SK-N-MC (cell line): Measurements from ENCODE around the gene DNER.
"Not testable (repeated sequence)": the region's sequence is repeated elsewhere in the genome, so short reads cannot be mapped to it uniquely, and the experiment has no call there.

Experiments
- DNase-seq: peaks from one replicate; pipeline ENCODE4 v3.0.0-alpha.2; 2011; ENCODE audit warnings: low read depth, low spot score
- H3K27ac ChIP-seq: fragments of 200-600 bp; sonication (generic); 2 replicates; pipeline ENCODE4 v1.5.1; 2016; ENCODE audit warnings: mixed run types
- H3K36me3 ChIP-seq: fragments of 200-600 bp; sonication (generic); 2 replicates; pipeline ENCODE4 v1.6.1; 2017; ENCODE audit warnings: antibody characterized with exemption, low read length, mixed read lengths; ENCODE audit not compliant: insufficient read depth
- H3K4me3 ChIP-seq: fragments of 200-600 bp; sonication (generic); 2 replicates; pipeline ENCODE4 v1.5.1; 2016
- H3K9ac ChIP-seq: fragments of 200-600 bp; sonication (generic); 2 replicates; pipeline ENCODE4 v1.8.0; 2017; ENCODE audit warnings: mixed run types, mixed read lengths; ENCODE audit not compliant: insufficient read length
- H3K9me3 ChIP-seq: fragments of 200-600 bp; sonication (generic); 2 replicates; pipeline ENCODE4 v1.6.1; 2017; ENCODE audit warnings: low read depth, mild to moderate bottlenecking, antibody characterized with exemption, low read length, moderate library complexity, mixed read lengths
- EZH2 ChIP-seq: fragments of 200-600 bp; sonication (generic); IDR thresholded peaks from one replicate; pipeline ENCODE4 v1.6.1; 2017; ENCODE audit warnings: antibody characterized with exemption
- FOXP2 ChIP-seq: optimal IDR thresholded peaks from 2 replicates; pipeline ENCODE3; 2011; ENCODE audit warnings: mild to moderate bottlenecking, moderate library complexity; ENCODE audit not compliant: insufficient read depth; ENCODE audit errors: extremely low read length, control extremely low read depth
- POLR2AphosphoS5 ChIP-seq: IDR thresholded peaks from 2 replicates; pipeline ENCODE4 v1.6.1; 2012; ENCODE audit warnings: mild to moderate bottlenecking, low read depth, low read length, borderline replicate concordance

DNER gene

GRCh38 chr2:229528846-229529245, 185.5 kb downstream of the DNER start:
- no peaks in the 10 kb centered on the region for H3K36me3 ChIP-seq
- no peak for TF ChIP-seq EZH2
- H3K27ac ChIP-seq, result no peak overlapping the region
- H3K9ac ChIP-seq, result no peak overlapping the region
- no peaks in the 10 kb centered on the region for H3K9me3 ChIP-seq
- no peak for DNase-seq
- no peak overlapping the region for H3K4me3 ChIP-seq

- Histone ChIP-seq H3K27ac (no peak overlapping the region), H3K4me3 (no peak overlapping the region), H3K36me3 (no peaks in the 10 kb centered on the region), H3K9ac (no peak overlapping the region), H3K9me3 (no peaks in the 10 kb centered on the region)
- no peak for DNase-seq
- TF ChIP-seq FOXP2, result no peak
- TF ChIP-seq POLR2AphosphoS5, result no peak
- TF ChIP-seq EZH2, result no peak
These were observed 187.4 kb downstream of the DNER start for GRCh38 chr2:229526951-229527350.

DNA sequence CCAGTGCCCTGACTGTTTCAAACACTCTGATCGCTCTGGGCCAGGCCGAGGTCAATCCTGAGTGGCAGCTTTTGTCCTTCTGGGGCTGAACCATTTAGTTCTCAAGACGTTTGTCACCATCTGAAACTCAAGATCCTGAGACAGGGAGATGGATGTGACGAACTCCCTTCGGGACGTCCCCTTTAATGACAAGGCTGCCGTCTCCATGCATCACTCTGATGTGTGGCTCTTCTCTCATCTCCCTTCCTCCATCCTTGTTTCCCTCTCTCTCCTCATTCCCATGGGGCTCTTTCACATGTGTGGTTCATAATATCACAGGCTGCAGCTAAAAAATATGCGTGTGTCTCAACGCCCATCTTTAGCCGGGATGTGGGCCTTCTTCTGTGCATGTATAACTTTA, 189.6 kb downstream of the DNER start:
- H3K9me3 ChIP-seq, result no peaks in the 10 kb centered on the region
- no peak overlapping the region for H3K9ac ChIP-seq
- no peak overlapping the region for H3K4me3 ChIP-seq
- TF ChIP-seq FOXP2 (no peak), POLR2AphosphoS5 (no peak), EZH2 (no peak)
- no peak for DNase-seq
- no peak overlapping the region for H3K27ac ChIP-seq
- no peaks in the 10 kb centered on the region for H3K36me3 ChIP-seq

DNA sequence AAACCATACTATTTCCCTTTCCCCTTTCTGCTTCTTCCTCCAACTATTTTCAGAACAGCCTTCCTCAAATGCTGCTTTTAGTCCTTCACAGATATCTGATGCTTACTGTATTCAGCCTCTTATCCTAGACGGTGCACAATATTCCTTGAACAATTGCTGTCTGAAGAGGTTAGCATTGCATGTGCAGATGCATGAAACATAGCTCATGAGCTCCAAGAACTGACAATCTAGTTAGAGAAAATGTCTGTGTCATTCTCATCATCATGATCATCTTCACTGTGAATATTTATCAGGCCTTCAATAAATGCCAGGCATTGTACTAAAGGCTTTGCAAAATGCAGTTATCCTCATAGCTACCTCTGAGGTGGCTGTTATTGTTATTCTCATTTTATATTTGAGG, 190.7 kb downstream of the DNER start:
- H3K9me3 ChIP-seq, result no peaks in the 10 kb centered on the region

DNA sequence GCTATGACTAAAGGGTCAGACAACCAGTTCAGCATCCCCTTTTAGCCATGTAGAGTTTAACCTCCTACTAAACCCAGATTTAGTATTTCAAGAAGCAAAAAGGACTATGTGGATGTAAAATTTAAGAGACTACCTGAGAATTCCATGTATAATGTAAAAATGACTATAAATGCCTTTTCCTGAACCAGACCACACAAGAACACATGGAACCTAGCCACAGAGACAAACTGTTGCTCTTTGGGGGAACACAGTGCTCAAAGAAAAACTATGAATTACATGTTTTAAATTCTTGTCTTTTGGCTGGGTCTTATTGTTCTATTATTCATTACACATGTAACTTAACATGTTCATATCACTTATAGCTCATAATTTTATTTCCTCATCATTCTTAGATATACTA, 192.8 kb downstream of the DNER start:
- Histone ChIP-seq H3K9ac (no peak overlapping the region), H3K36me3 (no peaks in the 10 kb centered on the region), H3K9me3 (no peaks in the 10 kb centered on the region), H3K27ac (no peak overlapping the region), H3K4me3 (no peak overlapping the region)
- no peak for DNase-seq
- TF ChIP-seq FOXP2 (no peak), EZH2 (no peak), POLR2AphosphoS5 (no peak)

More for the DNA sequence above, 190.7 kb downstream of the DNER start:
- Histone ChIP-seq H3K36me3 (no peaks in the 10 kb centered on the region), H3K4me3 (no peak overlapping the region), H3K9ac (no peak overlapping the region), H3K27ac (no peak overlapping the region)
- TF ChIP-seq EZH2 (no peak), FOXP2 (no peak), POLR2AphosphoS5 (no peak)
- DNase-seq, result no peak

DNA sequence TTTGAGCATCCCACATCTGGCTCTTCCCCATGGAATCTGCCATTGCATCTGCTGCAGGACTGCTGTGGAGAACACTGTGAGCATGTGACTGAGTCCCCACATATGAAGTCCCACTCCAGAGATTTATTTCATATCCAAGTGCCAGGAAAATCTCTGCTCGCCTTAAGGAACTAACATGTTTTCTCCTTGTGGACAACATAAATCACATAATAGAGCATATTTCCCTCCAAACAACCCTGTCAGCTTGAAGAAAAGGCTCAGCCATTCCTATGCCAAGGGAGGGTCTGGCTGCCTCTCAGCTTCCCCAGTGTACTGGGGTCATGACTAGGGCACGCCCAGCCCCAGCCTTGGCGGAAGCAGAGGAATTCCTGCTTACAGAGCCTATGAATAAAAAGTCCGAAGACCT, 193.7 kb downstream of the DNER start:
- H3K36me3 ChIP-seq, result no peaks in the 10 kb centered on the region
- no peak for DNase-seq
- no peak for TF ChIP-seq POLR2AphosphoS5
- no peak for TF ChIP-seq EZH2
- TF ChIP-seq FOXP2, result no peak

DNA sequence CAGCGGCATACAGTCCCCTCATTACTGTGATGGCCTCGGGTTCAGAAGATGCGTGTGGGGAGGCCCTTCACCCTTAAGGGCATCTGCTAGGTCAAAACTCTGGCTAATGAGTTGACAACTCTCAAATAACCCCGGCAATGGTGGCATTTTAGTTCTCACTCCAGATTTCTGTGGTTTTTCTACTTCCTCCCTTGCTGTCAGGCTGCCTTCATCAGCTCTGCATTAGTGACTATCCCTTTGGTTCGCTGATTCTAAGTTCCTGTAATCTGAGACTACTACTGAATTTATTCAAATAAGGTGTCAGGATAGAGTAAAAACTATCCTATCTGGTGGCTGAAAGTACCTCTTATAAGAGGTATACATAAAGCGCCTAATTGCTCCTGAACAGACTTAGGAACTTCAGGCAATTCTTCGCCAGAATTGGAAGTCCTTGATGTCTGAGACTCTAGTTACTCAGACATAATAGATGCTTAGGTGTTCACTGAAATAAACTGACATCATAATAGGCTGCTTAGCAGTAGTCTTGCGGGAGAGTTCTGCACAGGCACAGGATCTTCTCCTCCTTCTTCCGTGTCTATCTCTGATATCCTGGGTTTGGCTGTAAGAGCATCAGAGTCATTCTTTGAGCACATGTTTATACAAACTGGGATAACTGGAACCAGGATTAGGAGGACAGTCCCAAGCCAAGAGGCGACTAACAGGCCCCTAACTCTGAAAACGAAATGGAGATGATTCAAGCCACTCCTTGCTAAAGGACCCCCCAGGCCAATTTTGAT, 194.5 kb downstream of the DNER start:
- TF ChIP-seq FOXP2, result no peak
- TF ChIP-seq EZH2, result no peak
- Histone ChIP-seq H3K9me3 (no peaks in the 10 kb centered on the region), H3K27ac (no peak overlapping the region), H3K36me3 (no peaks in the 10 kb centered on the region), H3K4me3 (no peak overlapping the region), H3K9ac (no peak overlapping the region)
- DNase-seq, result no peak

More for the DNA sequence above, 193.7 kb downstream of the DNER start:
- Histone ChIP-seq H3K27ac (no peak overlapping the region), H3K9me3 (no peaks in the 10 kb centered on the region), H3K4me3 (no peak overlapping the region), H3K9ac (no peak overlapping the region)

- Histone ChIP-seq H3K4me3 (no peak overlapping the region), H3K36me3 (no peaks in the 10 kb centered on the region), H3K27ac (no peak overlapping the region), H3K9me3 (no peaks in the 10 kb centered on the region), H3K9ac (no peak overlapping the region)
- no peak for TF ChIP-seq FOXP2
- TF ChIP-seq EZH2, result no peak
- TF ChIP-seq POLR2AphosphoS5, result no peak
- no peak for DNase-seq
These were observed 200.0 kb downstream of the DNER start for GRCh38 chr2:229514273-229514895.

GRCh38 chr2:229511524-229511923, 202.8 kb downstream of the DNER start:
- no peak for DNase-seq
- Histone ChIP-seq H3K27ac (no peak overlapping the region), H3K9ac (no peak overlapping the region), H3K36me3 (no peaks in the 10 kb centered on the region), H3K4me3 (no peak overlapping the region), H3K9me3 (no peaks in the 10 kb centered on the region)
- no peak for TF ChIP-seq POLR2AphosphoS5
- TF ChIP-seq FOXP2, result no peak
- TF ChIP-seq EZH2, result no peak

GRCh38 chr2:229506699-229507098, 207.7 kb downstream of the DNER start:
- DNase-seq, H3K9ac ChIP-seq, H3K27ac ChIP-seq, H3K36me3 ChIP-seq, H3K9me3 ChIP-seq, H3K4me3 ChIP-seq: not testable (repeated sequence)
